ENCODE data around the gene GRIK2. TPM values are rescaled to one million over a fixed set of nuclear protein-coding genes. Genes with fewer than 3 reads are reported as not detected.
"Not testable (repeated sequence)": the region's sequence is repeated elsewhere in the genome, so short reads cannot be mapped to it uniquely, and the experiment has no call there.

Gene GRIK2
- total and polyA plus RNA-seq, 11 donors = 0.33 to 7.0 (median 3.9) TPM

DNA sequence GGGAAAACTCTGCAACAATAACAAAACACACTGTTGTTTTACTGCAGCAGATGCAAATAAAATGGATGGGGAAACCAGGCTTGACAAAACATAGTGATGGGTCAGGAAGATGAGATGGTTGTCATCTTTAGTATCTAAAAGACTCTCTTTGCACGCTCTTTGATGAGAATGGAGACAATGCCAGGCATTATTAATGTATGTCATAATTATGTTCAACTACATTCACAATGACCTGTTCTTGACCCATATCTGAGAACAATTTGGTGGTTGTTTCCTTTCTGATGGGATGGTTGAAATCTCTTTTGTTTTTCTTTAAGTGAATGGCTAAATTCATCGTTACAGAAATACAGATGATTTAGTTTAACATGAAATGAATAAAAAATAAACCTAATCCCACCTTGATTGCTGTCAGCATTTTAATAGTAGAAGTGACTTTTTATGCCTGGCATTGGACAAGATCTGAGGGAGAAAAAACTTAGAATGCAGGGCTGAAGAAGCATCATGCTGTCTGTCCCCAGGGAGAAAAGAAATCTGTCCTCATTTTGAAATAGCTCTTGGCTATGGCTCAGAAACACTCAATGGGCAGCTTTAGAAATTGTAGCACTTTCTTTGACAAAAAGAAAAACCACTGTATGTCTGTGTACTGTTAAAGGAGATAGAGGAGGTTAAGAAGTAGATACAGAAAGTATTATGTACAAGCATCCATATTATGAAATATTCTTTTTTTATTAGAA is 12.4 kb upstream of the GRIK2 start:
- Histone ChIP-seq H3K36me3 (no peaks in the 10 kb centered on the region), H3K4me3 (no peak overlapping the region), H3K27me3 (no peaks in the 10 kb centered on the region), H3K9me3 (no peaks in the 10 kb centered on the region), H3K4me1 (no peaks in the 10 kb centered on the region), H3K27ac (no peak overlapping the region)
- TF ChIP-seq, protein P1, sequence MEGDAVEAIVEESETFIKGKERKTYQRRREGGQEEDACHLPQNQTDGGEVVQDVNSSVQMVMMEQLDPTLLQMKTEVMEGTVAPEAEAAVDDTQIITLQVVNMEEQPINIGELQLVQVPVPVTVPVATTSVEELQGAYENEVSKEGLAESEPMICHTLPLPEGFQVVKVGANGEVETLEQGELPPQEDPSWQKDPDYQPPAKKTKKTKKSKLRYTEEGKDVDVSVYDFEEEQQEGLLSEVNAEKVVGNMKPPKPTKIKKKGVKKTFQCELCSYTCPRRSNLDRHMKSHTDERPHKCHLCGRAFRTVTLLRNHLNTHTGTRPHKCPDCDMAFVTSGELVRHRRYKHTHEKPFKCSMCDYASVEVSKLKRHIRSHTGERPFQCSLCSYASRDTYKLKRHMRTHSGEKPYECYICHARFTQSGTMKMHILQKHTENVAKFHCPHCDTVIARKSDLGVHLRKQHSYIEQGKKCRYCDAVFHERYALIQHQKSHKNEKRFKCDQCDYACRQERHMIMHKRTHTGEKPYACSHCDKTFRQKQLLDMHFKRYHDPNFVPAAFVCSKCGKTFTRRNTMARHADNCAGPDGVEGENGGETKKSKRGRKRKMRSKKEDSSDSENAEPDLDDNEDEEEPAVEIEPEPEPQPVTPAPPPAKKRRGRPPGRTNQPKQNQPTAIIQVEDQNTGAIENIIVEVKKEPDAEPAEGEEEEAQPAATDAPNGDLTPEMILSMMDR (IDR thresholded peaks at IDR 0.05) = no peak
- TF ChIP-seq POLR2A (IDR thresholded peaks at IDR 0.05) = no peak
- DNase-seq (no peak), ATAC-seq (no peak)
- intact Hi-C loops (cut with DNase I) = no loop called here
- WGBS, 4 donors = 64 to 82% (median 75%) methylated on average over 2 of the region's 2 CpGs

DNA sequence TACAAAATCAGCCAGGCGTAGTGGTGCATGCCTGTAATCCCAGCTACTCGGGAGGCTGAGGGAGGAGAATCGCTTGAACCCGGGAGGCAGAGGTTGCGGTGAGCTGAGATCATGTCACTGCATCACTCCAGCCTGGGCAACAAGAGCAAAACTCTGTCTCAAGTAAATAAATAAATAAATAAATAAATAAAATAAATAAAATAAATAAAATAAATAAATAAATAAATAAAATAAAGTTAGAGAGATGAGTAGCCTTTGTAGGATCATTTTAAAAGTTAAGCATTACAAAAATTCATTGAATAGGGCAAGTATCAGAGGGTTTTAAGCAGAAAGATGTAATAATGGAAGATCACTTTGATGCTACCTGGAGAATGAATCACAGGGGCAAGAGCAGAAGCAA is 9.8 kb upstream of the GRIK2 start:
- intact Hi-C loops (cut with DNase I) = not testable (repeated sequence)

DNA sequence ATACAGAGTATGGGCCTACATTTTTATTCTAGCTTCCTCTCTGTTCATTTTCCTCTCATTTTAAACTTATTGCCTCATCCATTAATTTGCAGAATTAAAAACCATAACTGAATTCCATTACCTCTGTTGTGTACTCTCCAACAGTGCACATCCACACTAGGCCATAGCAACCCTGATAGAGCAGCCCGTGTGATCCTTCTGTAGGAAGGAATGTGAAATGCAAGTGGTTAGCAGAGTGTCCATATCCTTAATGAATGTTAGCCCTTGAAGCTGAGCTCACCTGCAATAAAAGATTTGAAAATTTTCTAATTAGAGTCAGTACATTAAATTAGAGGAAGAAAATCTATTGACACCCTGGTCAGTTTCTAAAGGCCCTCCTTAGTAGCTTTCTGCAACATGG is 6.5 kb upstream of the GRIK2 start:
- TF ChIP-seq, protein P1 (IDR thresholded peaks at IDR 0.05) = peak in 1 of 12 donors; percentile 27
- TF ChIP-seq POLR2A (IDR thresholded peaks at IDR 0.05) = no peak
- peaks cover 0 to 2% (median 0%) of the 10 kb centered on the region in 12 donors for H3K4me1 ChIP-seq
- 12 to 34% (median 24%) methylated on average over 1 of the region's 1 CpG for WGBS, 4 donors
- no peak for ATAC-seq
- intact Hi-C loops (cut with DNase I) = no loop called here
- peaks cover 0 to 19% (median 6%) of the 10 kb centered on the region in 9 donors for H3K27me3 ChIP-seq
- no peaks in the 10 kb centered on the region for H3K9me3 ChIP-seq
- DNase-seq = no peak
- H3K27ac ChIP-seq = no peak overlapping the region
- H3K4me3 ChIP-seq = no peak overlapping the region
- H3K36me3 ChIP-seq = no peaks in the 10 kb centered on the region

More for the DNA sequence above, 9.8 kb upstream of the GRIK2 start:
- DNase-seq, H3K27me3 ChIP-seq, H3K4me1 ChIP-seq, H3K36me3 ChIP-seq, H3K27ac ChIP-seq, ATAC-seq, H3K4me3 ChIP-seq, H3K9me3 ChIP-seq: not testable (repeated sequence)
- 92 to 98% (median 96%) methylated on average over 5 of the region's 5 CpGs for WGBS, 4 donors

DNA sequence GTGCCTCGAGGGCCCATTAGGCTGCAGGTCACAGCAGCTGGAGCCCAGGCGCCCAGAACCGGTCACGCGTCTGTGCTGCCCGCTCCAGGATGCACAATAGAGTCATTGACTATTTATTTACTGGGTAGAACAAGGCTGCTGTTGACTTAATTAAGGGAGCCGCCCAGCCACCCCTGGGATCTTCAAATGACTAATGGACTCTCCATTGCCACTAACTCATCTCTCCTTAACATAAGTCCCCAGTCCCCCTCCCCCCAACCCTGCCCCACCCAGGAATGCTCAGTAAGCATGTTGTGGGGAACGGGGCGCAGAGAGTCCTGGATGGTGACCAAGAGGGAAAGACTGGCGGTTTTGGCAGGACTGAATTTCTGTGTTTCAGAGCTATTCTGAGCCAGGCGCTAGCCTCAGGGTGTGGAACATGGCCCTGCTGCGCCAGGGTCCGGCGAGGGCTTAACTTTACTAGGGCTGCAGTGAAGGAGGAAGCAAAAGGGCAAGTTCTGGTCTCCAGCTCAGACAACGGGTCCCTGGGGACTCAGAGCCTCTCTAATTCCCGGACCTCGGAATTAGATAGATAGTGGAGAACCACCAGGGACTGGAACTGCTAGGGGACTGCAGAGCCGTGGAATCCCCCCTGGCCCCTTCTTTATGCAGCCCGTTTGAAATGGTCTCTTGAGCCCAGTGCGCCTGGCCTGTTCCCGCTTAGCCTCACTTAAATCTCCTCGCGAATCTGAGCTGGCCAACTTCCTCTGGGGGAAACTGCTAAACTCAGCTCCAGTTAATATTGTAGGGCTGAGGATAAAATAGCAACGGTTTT is 1.5 kb upstream of the GRIK2 start:
- no peak for DNase-seq
- H3K27me3 ChIP-seq = peaks cover 8 to 50% (median 28%) of the 10 kb centered on the region in 9 donors
- TF ChIP-seq, protein P1 (IDR thresholded peaks at IDR 0.05) = no peak
- no peaks in the 10 kb centered on the region for H3K36me3 ChIP-seq
- 6 to 14% (median 9%) methylated on average over 23 to 24 of the region's 24 CpGs for WGBS, 4 donors
- peak overlapping the region in 9 of 12 donors; percentile 36 to 56 (median 50) for H3K4me3 ChIP-seq
- H3K9me3 ChIP-seq = no peaks in the 10 kb centered on the region
- intact Hi-C loops (cut with DNase I) = loop anchor here in 1 of 10 donors (10.0 kb wide), 1 partner anchor 353 kb away; no protein-coding TSS in a partner anchor
- peaks cover 0 to 21% (median 1%) of the 10 kb centered on the region in 12 donors for H3K4me1 ChIP-seq
- no peak overlapping the region for H3K27ac ChIP-seq
- ATAC-seq = peak in 2 of 4 donors; percentile 7 to 13

Data from heart left ventricle (tissue), 16 donors.